ENCODE results near the gene EPX. TPM values are rescaled to one million over a fixed set of nuclear protein-coding genes. Genes with fewer than 3 reads are reported as not detected.

The EPX gene
- total RNA-seq, 1 donor from 2014 or later: not detected

GRCh38 chr17:58184986-58185761 is 7.4 kb upstream of the EPX start:
- intact Hi-C loops (cut with micrococcal nuclease): no loop called here

GRCh38 chr17:58186591-58186990 is 5.9 kb upstream of the EPX start:
- intact Hi-C loops (cut with micrococcal nuclease): no loop called here

- intact Hi-C loops (cut with micrococcal nuclease): no loop called here
These were observed 5.5 kb upstream of the EPX start for GRCh38 chr17:58187063-58187462.

- intact Hi-C loops (cut with micrococcal nuclease): no loop called here
These were observed 4.9 kb upstream of the EPX start for GRCh38 chr17:58187675-58188074.

GRCh38 chr17:58189436-58190146 is 2.9 kb upstream of the EPX start:
- intact Hi-C loops (cut with micrococcal nuclease): no loop called here

GRCh38 chr17:58191241-58191896 is 1.2 kb upstream of the EPX start:
- intact Hi-C loops (cut with micrococcal nuclease): no loop called here

GRCh38 chr17:58193641-58194255 is 1.2 kb downstream of the EPX start:
- intact Hi-C loops (cut with micrococcal nuclease): no loop called here

GRCh38 chr17:58195518-58196123 is 3.1 kb downstream of the EPX start:
- intact Hi-C loops (cut with micrococcal nuclease): no loop called here

GRCh38 chr17:58196610-58197009 is 4.1 kb downstream of the EPX start:
- intact Hi-C loops (cut with micrococcal nuclease): no loop called here

- intact Hi-C loops (cut with micrococcal nuclease): loop anchor here (5.0 kb wide), 1 partner anchor 247 kb away; no protein-coding TSS in a partner anchor
These were observed 7.6 kb downstream of the EPX start for GRCh38 chr17:58200024-58200633.

GRCh38 chr17:58202859-58203258 is 10.3 kb downstream of the EPX start:
- intact Hi-C loops (cut with micrococcal nuclease): loop anchor here (5.0 kb wide), 1 partner anchor 244 kb away; no protein-coding TSS in a partner anchor

- intact Hi-C loops (cut with micrococcal nuclease): loop anchor here (5.0 kb wide), 1 partner anchor 243 kb away; no protein-coding TSS in a partner anchor
These were observed 12.3 kb downstream of the EPX start for GRCh38 chr17:58204796-58205195.

GRCh38 chr17:58205936-58206335 is 13.4 kb downstream of the EPX start:
- intact Hi-C loops (cut with micrococcal nuclease): no loop called here

- intact Hi-C loops (cut with micrococcal nuclease): no loop called here
These were observed 14.9 kb downstream of the EPX start for GRCh38 chr17:58207451-58207850.

GRCh38 chr17:58208344-58208743 is 15.8 kb downstream of the EPX start:
- intact Hi-C loops (cut with micrococcal nuclease): no loop called here

GRCh38 chr17:58210922-58211321 is 18.4 kb downstream of the EPX start:
- intact Hi-C loops (cut with micrococcal nuclease): no loop called here

GRCh38 chr17:58215685-58216084 is 23.2 kb downstream of the EPX start:
- intact Hi-C loops (cut with micrococcal nuclease): no loop called here

GRCh38 chr17:58217766-58218165 is 25.2 kb downstream of the EPX start:
- intact Hi-C loops (cut with micrococcal nuclease): loop anchor here (2.0 kb wide), 1 partner anchor 31 kb away; no protein-coding TSS in a partner anchor

GRCh38 chr17:58219007-58219788 is 26.7 kb downstream of the EPX start, which contains the start of gene MKS1:
Gene MKS1 (minus strand): TSS chr17:58219255. CDS start chr17:58219230, 25 bp downstream.
- intact Hi-C loops (cut with micrococcal nuclease): loop anchor here (2.0 kb wide), 1 partner anchor 30 kb away; no protein-coding TSS in a partner anchor

- intact Hi-C loops (cut with micrococcal nuclease): loop anchor here (2.0 kb wide), 1 partner anchor 29 kb away; no protein-coding TSS in a partner anchor
These were observed 27.3 kb downstream of the EPX start for GRCh38 chr17:58219789-58220183.

All from T-helper 2 cell treated with Interferon-gamma antibody and Interleukin-4, amounts not matched to agents 100 ng/mL and 5 ng/mL, for 36 hours (primary cell).